HEK293 (cell line): ENCODE results near the gene SRCIN1.

Experiments used
- CTCF ChIA-PET: fragments of 350-600 bp; formaldehyde crosslinking; extraction: SDS; loops from one replicate; lab custom pipeline; 2021; ENCODE audit warnings: antibody characterized with exemption; lab: Yijun Ruan, JAX
- POLR2A ChIA-PET: fragments of 300-600 bp; formaldehyde crosslinking; extraction: SDS; loops from one replicate; lab custom pipeline; 2020; ENCODE audit warnings: antibody characterized with exemption, inconsistent platforms; lab: Yijun Ruan, JAX
- H3K27ac ChIP-seq: fragments of 200-500 bp; sonication (Bioruptor generic); 2 replicates; pipeline ENCODE4 v1.5.1; 2014; ENCODE audit warnings: low read depth, low read length, control low read depth, inconsistent platforms; ENCODE audit errors: extremely low read depth
- H3K36me3 ChIP-seq, 2 experiments: fragments of 200-500 bp in 1 of 2; sonication (Bioruptor generic) in 1 of 2; 1 replicate in 1 of 2; 2 replicates in 1 of 2; pipeline ENCODE4 v1.5.1; 2014 to 2017; ENCODE audit warnings: inconsistent platforms in 2 of 2, low read length in 2 of 2; ENCODE audit not compliant: control insufficient read depth in 2 of 2, insufficient read depth in 1 of 2
- H3K4me1 ChIP-seq: fragments of 200-500 bp; sonication (Bioruptor generic); 2 replicates; pipeline ENCODE4 v1.5.1; 2014; ENCODE audit warnings: mild to moderate bottlenecking, low read length, inconsistent platforms; ENCODE audit not compliant: control insufficient read depth, insufficient read depth
- H3K4me3 ChIP-seq: 2 replicates; pipeline ENCODE4 v1.5.1; 2011; ENCODE audit warnings: low read depth, mild to moderate bottlenecking, control low read depth, low read length, moderate library complexity
- H3K9me3 ChIP-seq: fragments of 200-500 bp; sonication (Bioruptor generic); 2 replicates; pipeline ENCODE4 v1.5.1; 2014; ENCODE audit warnings: low read depth, low read length, inconsistent platforms; ENCODE audit not compliant: control insufficient read depth, insufficient read depth
- GFI1B ChIP-seq: fragments of 450-650 bp; formaldehyde crosslinking; IDR thresholded peaks from 2 replicates; pipeline ENCODE4 v1.5.1; 2016; ENCODE audit warnings: missing biosample characterization, missing genetic modification characterization
- GLIS1 ChIP-seq: fragments of 450-650 bp; formaldehyde crosslinking; IDR thresholded peaks from 2 replicates; pipeline ENCODE4 v1.5.1; 2016; ENCODE audit warnings: missing biosample characterization, missing genetic modification characterization
- GLIS2 ChIP-seq: fragments of 450-650 bp; formaldehyde crosslinking; IDR thresholded peaks from 2 replicates; pipeline ENCODE4 v1.5.1; 2016; ENCODE audit warnings: missing biosample characterization, missing genetic modification characterization
- HOXC10 ChIP-seq: sonication (generic); formaldehyde crosslinking; IDR thresholded peaks from 2 replicates; pipeline ENCODE4 v1.8.1; 2023; ENCODE audit warnings: mild to moderate bottlenecking, missing genetic modification reagents
- IKZF3 ChIP-seq: fragments of 450-650 bp; IDR thresholded peaks from 2 replicates; pipeline ENCODE4 v1.5.0; 2018; ENCODE audit warnings: missing biosample characterization, mild to moderate bottlenecking, missing genetic modification characterization, moderate library complexity
- KLF1 ChIP-seq: fragments of 450-650 bp; formaldehyde crosslinking; IDR thresholded peaks from 2 replicates; pipeline ENCODE4 v1.5.1; 2016; ENCODE audit warnings: missing biosample characterization, missing genetic modification characterization
- KLF16 ChIP-seq: fragments of 450-650 bp; formaldehyde crosslinking; IDR thresholded peaks from 2 replicates; pipeline ENCODE4 v1.5.1; 2017; ENCODE audit warnings: missing biosample characterization, missing genetic modification characterization
- OSR2 ChIP-seq: fragments of 450-650 bp; formaldehyde crosslinking; IDR thresholded peaks from 2 replicates; pipeline ENCODE4 v1.5.1; 2016; ENCODE audit warnings: missing biosample characterization, missing genetic modification characterization
- OVOL3 ChIP-seq: fragments of 450-650 bp; formaldehyde crosslinking; IDR thresholded peaks from 2 replicates; pipeline ENCODE4 v1.5.1; 2016; ENCODE audit warnings: missing biosample characterization, missing genetic modification characterization
- SCRT1 ChIP-seq: fragments of 450-650 bp; formaldehyde crosslinking; IDR thresholded peaks from 2 replicates; pipeline ENCODE4 v1.5.1; 2016; ENCODE audit warnings: missing biosample characterization, missing genetic modification characterization, borderline replicate concordance
- TSHZ1 ChIP-seq: fragments of 450-650 bp; formaldehyde crosslinking; IDR thresholded peaks from 2 replicates; pipeline ENCODE4 v1.5.1; 2016; ENCODE audit warnings: missing biosample characterization, missing genetic modification characterization, borderline replicate concordance
- ZBTB1 ChIP-seq: fragments of 450-650 bp; formaldehyde crosslinking; IDR thresholded peaks from 2 replicates; pipeline ENCODE4 v1.5.1; 2016; ENCODE audit warnings: missing biosample characterization, missing genetic modification characterization
- ZBTB21 ChIP-seq: fragments of 450-650 bp; formaldehyde crosslinking; IDR thresholded peaks from 2 replicates; pipeline ENCODE4 v1.5.1; 2017; ENCODE audit warnings: missing biosample characterization, missing genetic modification characterization
- ZFHX2 ChIP-seq: fragments of 450-650 bp; formaldehyde crosslinking; conservative IDR thresholded peaks from 2 replicates; pipeline ENCODE4 v1.5.1; 2016; ENCODE audit warnings: missing biosample characterization, missing genetic modification characterization
- ZFP69B ChIP-seq: fragments of 450-650 bp; formaldehyde crosslinking; IDR thresholded peaks from 2 replicates; pipeline ENCODE4 v1.5.1; 2016; ENCODE audit warnings: missing biosample characterization, missing genetic modification characterization
- ZIC2 ChIP-seq: fragments of 450-650 bp; formaldehyde crosslinking; IDR thresholded peaks from 2 replicates; pipeline ENCODE4 v1.5.1; 2016; ENCODE audit warnings: missing biosample characterization, missing genetic modification characterization
- ZNF350 ChIP-seq: fragments of 450-650 bp; formaldehyde crosslinking; IDR thresholded peaks from 2 replicates; pipeline ENCODE4 v1.5.0; 2017; ENCODE audit warnings: missing biosample characterization, mild to moderate bottlenecking, missing genetic modification characterization
- ZNF639 ChIP-seq: fragments of 450-650 bp; formaldehyde crosslinking; IDR thresholded peaks from 2 replicates; pipeline ENCODE4 v1.5.1; 2016; ENCODE audit warnings: missing biosample characterization, missing genetic modification characterization
- ZNF707 ChIP-seq: fragments of 450-650 bp; formaldehyde crosslinking; IDR thresholded peaks from 2 replicates; pipeline ENCODE4 v1.5.1; 2016; ENCODE audit warnings: missing biosample characterization, missing genetic modification characterization
- ZNF747 ChIP-seq: fragments of 450-650 bp; formaldehyde crosslinking; IDR thresholded peaks from 2 replicates; pipeline ENCODE4 v1.5.1; 2016; ENCODE audit warnings: missing biosample characterization, missing genetic modification characterization
- ZNF768 ChIP-seq: fragments of 450-650 bp; formaldehyde crosslinking; IDR thresholded peaks from 2 replicates; pipeline ENCODE4 v1.5.1; 2018; ENCODE audit warnings: missing biosample characterization, mild to moderate bottlenecking, missing genetic modification characterization
- ZSCAN5A ChIP-seq: fragments of 450-650 bp; formaldehyde crosslinking; IDR thresholded peaks from 2 replicates; pipeline ENCODE4 v1.5.1; 2016; ENCODE audit warnings: missing biosample characterization, missing genetic modification characterization

The SRCIN1 gene

GRCh38 chr17:38594152-38594551, 11.6 kb downstream of the SRCIN1 start:
- POLR2A ChIA-PET = no interaction called here
- CTCF ChIA-PET = interaction anchor here (0.6 to 19.3 kb wide), 4 partner anchors 8 to 315 kb away, joined by 3 to 188 read pairs (median 4); no protein-coding TSS in a partner anchor
- H3K4me3 ChIP-seq = no peak overlapping the region
- no peaks in the 10 kb centered on the region for H3K4me1 ChIP-seq
- no peaks in the 10 kb centered on the region for H3K36me3 ChIP-seq
- H3K27ac ChIP-seq = no peak overlapping the region
- H3K9me3 ChIP-seq = no peaks in the 10 kb centered on the region
- no peak for TF ChIP-seq ZBTB1 (tag by site-specific recombination)
- TF ChIP-seq GLIS2 (tag by site-specific recombination) = no peak
- no peak for TF ChIP-seq HOXC10
- TF ChIP-seq ZNF747 (tag by site-specific recombination) = no peak
- TF ChIP-seq TSHZ1 = no peak
- TF ChIP-seq ZNF768 = no peak
- TF ChIP-seq ZFP69B (tag by site-specific recombination) = no peak

GRCh38 chr17:38592487-38592886, 13.3 kb downstream of the SRCIN1 start:
- Histone ChIP-seq H3K9me3 (no peaks in the 10 kb centered on the region), H3K27ac (no peak overlapping the region), H3K4me1 (no peaks in the 10 kb centered on the region), H3K4me3 (no peak overlapping the region), H3K36me3 (no peaks in the 10 kb centered on the region)
- ChIA-PET POLR2A (no interaction called here), CTCF (interaction anchor here (0.6 to 19.3 kb wide), 8 partner anchors 8 to 226 kb away, joined by 3 to 188 read pairs (median 4); partner anchors contain the start of gene SRCIN1)
- TF ChIP-seq KLF16 = no peak

- POLR2A ChIA-PET = no interaction called here
Measured at GRCh38 chr17:38591759-38592241, 14.0 kb downstream of the SRCIN1 start.

GRCh38 chr17:38590988-38591758, 14.6 kb downstream of the SRCIN1 start:
- H3K4me1 ChIP-seq = no peaks in the 10 kb centered on the region
- no peak overlapping the region for H3K27ac ChIP-seq
- H3K4me3 ChIP-seq = no peak overlapping the region
- H3K36me3 ChIP-seq = no peaks in the 10 kb centered on the region
- no peaks in the 10 kb centered on the region for H3K9me3 ChIP-seq
- POLR2A ChIA-PET = no interaction called here
- CTCF ChIA-PET = interaction anchor here (0.8 to 19.3 kb wide), 6 partner anchors 7 to 82 kb away, joined by 3 to 188 read pairs (median 6); partner anchors contain the start of gene SRCIN1
- TF ChIP-seq ZIC2 (tag by site-specific recombination) = peak; percentile 26; the same call in 1 of the 2 replicates
- TF ChIP-seq ZNF350 (tag by site-specific recombination) = no peak
- no peak for TF ChIP-seq ZSCAN5A (tag by site-specific recombination)
- no peak for TF ChIP-seq OVOL3
- TF ChIP-seq GFI1B = no peak
- TF ChIP-seq ZFHX2 (tag by site-specific recombination) = peak; percentile 43
- TF ChIP-seq OSR2 (tag by site-specific recombination) = no peak
- TF ChIP-seq ZBTB21 = no peak
- no peak for TF ChIP-seq ZNF707
- peak; percentile 40; the same call in 1 of the 2 replicates for TF ChIP-seq IKZF3 (tag by site-specific recombination)
- TF ChIP-seq KLF1 = 0 out of 2 replicates have a peak, but pooled peaks have one; percentile 24
- no peak for TF ChIP-seq ZNF639 (tag by site-specific recombination)
- TF ChIP-seq SCRT1 = no peak
- peak; percentile 93 for TF ChIP-seq GLIS1 (tag by site-specific recombination)

More at GRCh38 chr17:38591759-38592241, 14.0 kb downstream of the SRCIN1 start:
- H3K4me1 ChIP-seq = no peaks in the 10 kb centered on the region
- TF ChIP-seq OVOL3 (no peak), ZFHX2 (tag by site-specific recombination) (0 out of 2 replicates have a peak, but pooled peaks have one; percentile 6)
- H3K27ac ChIP-seq = no peak overlapping the region
- CTCF ChIA-PET = interaction anchor here (0.6 to 19.3 kb wide), 7 partner anchors 7 to 226 kb away, joined by 3 to 188 read pairs (median 4); partner anchors contain the start of gene SRCIN1
- H3K4me3 ChIP-seq = no peak overlapping the region
- no peaks in the 10 kb centered on the region for H3K36me3 ChIP-seq
- no peaks in the 10 kb centered on the region for H3K9me3 ChIP-seq
